Astrocyte (in vitro differentiated cells and primary cell): ENCODE results near the gene MON2.

Experiments
- CTCF ChIP-seq: IDR thresholded peaks from 2 replicates; pipeline ENCODE4 v1.5.1; 2011; ENCODE audit warnings: low read depth, mild to moderate bottlenecking, inconsistent platforms, low read length, moderate library complexity; ENCODE audit not compliant: insufficient read depth
- EZH2 ChIP-seq: IDR thresholded peaks from 2 replicates; pipeline ENCODE4 v1.6.1; 2012; ENCODE audit warnings: mild to moderate bottlenecking, low read length, inconsistent platforms; ENCODE audit not compliant: insufficient read depth

DNA sequence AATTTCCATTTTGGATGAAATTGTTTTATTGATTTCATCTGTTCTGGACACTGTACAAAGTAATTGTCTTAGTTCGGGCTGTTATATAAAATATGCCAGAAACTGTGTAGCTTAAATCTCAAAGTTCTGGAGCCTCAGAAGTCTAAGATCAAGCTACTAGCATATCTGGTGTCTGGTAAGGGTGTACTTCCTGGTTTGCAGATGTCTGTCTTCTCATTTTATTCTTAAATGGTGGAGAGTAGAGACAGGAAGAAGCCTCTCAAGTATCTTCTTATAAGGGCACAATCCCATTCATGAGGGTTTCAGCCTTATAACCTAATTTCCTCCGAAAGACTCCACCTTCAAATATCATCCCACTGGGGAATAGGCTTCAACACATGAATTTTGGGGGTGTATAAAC lies 51.3 kb downstream of the MON2 start:
- TF ChIP-seq CTCF (no peak), EZH2 (no peak)
